GM18951 (cell line): Measurements from ENCODE around the gene GNA12.
"Not testable (repeated sequence)": the region's sequence is repeated elsewhere in the genome, so short reads cannot be mapped to it uniquely, and the experiment has no call there.

ENCODE experiments used
- POLR2A ChIP-seq: IDR thresholded peaks from 4 replicates; pipeline ENCODE4 v1.6.1; 2011; ENCODE audit warnings: mild to moderate bottlenecking; ENCODE audit not compliant: insufficient read length, insufficient read depth; ENCODE audit errors: extremely low read depth
- in situ Hi-C: fragments of 300-500 bp; cut with MboI; formaldehyde crosslinking; loops from one replicate; pipeline ENCODE4 v1.12.0; 2022; ENCODE audit warnings: low sequenced_read_pairs, mixed read lengths, inconsistent platforms; ENCODE audit not compliant: unreplicated experiment

Gene GNA12

DNA sequence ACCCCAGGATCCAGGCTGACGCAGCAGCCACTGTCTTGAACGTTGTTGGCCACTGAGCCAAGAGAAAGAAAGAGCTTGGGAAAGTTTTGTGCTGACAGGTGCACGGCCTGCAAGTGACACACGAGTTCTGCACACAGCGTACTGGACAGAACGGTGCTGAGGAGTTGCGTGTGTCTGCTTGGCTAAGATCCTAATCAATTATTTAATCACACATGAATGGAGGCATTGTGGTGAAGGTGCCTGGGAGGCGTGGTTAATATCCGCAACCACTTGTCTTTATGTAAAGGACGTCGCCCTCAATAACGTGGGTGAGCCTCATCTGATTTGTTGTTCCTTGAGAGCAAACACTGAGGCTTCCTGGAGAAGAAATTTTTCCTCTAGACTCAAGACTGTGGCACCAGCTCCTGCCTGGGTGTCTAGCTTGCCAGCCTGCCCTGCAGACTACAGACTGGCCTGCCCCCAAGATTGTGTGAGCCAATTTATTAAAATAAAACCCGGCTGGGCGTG is 16.6 kb upstream of the GNA12 start:
- in situ Hi-C loops, result loop anchor here (10.0 kb wide), 1 partner anchor 294 kb away; no protein-coding TSS in a partner anchor
- no peak for TF ChIP-seq POLR2A

GRCh38 chr7:2859952-2860351 is 15.8 kb upstream of the GNA12 start:
- in situ Hi-C loops, result loop anchor here (10.0 kb wide), 1 partner anchor 295 kb away; no protein-coding TSS in a partner anchor
- no peak for TF ChIP-seq POLR2A

- no peak for TF ChIP-seq POLR2A
- in situ Hi-C loops, result no loop called here
Observed at GRCh38 chr7:2858621-2859020, 14.5 kb upstream of the GNA12 start.

GRCh38 chr7:2856388-2857169 is 12.5 kb upstream of the GNA12 start:
- no peak for TF ChIP-seq POLR2A
- in situ Hi-C loops, result no loop called here

GRCh38 chr7:2855386-2855785 is 11.3 kb upstream of the GNA12 start:
- TF ChIP-seq POLR2A, result no peak
- in situ Hi-C loops, result no loop called here

DNA sequence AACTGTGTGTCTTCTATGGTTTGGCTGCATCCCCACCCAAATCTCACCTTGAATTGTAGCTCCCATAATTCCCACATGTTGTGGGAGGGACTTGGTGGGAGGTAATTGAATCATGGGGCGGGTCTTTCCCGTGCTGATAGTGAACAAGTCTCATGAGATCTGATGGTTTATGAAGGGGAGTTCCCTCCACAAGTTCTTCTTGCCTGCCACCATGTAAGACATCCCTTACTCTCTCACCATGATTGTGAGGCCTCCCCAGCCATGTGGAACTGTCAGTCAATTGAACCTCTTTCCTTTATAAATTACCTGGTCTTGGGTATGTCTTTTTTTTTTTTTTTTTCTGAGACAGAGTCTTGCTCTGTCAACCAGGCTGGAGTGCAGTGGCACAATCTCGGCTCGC is 9.4 kb upstream of the GNA12 start:
- in situ Hi-C loops, result not testable (repeated sequence)

- in situ Hi-C loops, result no loop called here
- no peak for TF ChIP-seq POLR2A
Observed at GRCh38 chr7:2853147-2853546, 9.0 kb upstream of the GNA12 start.

- in situ Hi-C loops, result no loop called here
- TF ChIP-seq POLR2A, result no peak
Observed at GRCh38 chr7:2851497-2851896, 7.4 kb upstream of the GNA12 start.

DNA sequence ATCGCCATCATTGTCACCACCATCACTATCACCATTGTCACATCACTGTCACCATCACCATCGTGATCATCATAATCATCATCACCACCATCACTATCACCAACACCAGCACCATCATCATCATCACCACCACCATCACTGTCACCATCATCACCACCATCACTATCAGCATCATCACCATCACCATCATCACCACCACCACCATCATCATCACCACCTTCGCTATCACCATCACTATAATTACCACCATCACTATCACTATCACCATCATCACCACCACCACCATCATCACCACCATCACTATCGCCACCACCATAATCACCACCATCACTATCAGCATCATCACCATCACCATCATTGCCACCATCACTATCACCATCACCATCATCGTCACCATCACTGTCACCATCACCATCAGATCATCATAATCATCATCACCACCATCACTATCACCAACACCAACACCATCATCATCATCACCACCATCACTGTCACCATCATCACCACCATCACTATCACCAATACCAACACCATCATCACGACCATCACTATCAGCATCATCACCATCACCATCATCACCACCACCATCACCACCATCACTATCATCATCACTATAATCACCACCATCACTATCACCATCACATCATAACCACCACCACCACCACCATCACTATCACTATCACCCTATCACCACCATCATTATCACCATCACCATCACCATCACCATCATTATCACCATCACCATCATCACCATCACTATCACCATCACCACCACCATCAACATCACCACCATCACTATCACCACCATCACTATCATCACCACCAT is 6.0 kb upstream of the GNA12 start:
- in situ Hi-C loops, result no loop called here
- TF ChIP-seq POLR2A, result no peak

DNA sequence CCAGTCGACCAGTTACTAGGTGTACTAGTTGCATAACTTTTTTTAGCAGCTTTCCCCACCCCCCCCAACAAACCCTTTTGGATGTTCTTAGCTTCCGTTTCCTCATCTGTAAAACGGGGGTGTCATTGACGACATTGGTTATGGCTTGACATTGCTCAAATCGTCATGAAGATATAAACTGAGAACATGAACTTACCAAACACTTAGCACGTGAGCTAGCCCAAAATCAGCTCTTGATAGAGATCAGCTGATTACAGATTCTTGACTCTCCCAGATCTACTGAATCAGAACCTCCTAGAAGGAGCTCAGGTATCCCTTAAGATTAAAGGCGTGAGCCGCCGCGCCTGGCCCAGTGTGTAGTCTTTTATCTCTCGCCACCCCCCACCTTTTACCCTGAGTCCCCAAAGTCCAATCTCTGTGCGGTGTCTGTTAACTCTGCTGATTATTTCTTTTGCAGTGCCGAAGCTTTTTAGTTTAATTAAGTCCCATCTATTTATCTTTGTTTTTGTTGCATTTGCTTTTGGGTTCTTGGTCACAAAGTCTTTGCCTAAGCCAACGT is 1.0 kb upstream of the GNA12 start:
- in situ Hi-C loops, result no loop called here
- no peak for TF ChIP-seq POLR2A

DNA sequence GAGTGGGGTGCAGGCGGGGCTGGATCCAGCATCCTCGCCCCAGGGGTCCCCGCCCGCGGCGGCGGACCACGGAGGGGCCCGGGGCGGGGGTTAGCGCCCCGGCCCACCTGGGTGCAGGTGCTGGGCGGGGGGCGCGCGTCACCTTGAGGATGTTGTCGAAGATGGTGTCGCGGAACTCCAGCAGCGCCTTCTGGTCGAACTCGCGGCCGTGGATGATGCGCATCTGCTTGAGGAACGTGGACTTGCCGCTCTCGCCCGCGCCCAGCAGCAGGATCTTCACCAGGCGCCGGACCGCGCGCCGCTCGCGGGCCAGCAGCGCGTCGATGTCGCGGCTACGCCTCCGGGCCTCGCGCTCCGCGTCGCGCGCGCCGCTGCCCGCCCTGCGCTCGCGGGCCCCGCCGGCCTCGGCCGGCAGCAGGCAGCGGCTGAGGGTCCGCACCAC is 376 bp downstream of the GNA12 start:
- in situ Hi-C loops, result no loop called here
- no peak for TF ChIP-seq POLR2A

- no peak for TF ChIP-seq POLR2A
- in situ Hi-C loops, result no loop called here
Observed at GRCh38 chr7:2843191-2843685, 870 bp downstream of the GNA12 start.

GRCh38 chr7:2841907-2842306 is 2.2 kb downstream of the GNA12 start:
- TF ChIP-seq POLR2A, result no peak
- in situ Hi-C loops, result no loop called here
